RWPE1 (cell line): Measurements from ENCODE around the gene SDC4.
A peak's percentile ranks its signal among the peaks of the same experiment; 100 is the strongest.

ENCODE experiments used
- CTCF ChIA-PET: fragments of 350-600 bp; sonication (Branson Sonifier 250); formaldehyde crosslinking; extraction: SDS; loops from one replicate; lab custom pipeline; 2021; lab: Yijun Ruan, JAX
- POLR2A ChIA-PET: fragments of 400-600 bp; formaldehyde crosslinking; extraction: SDS; loops from one replicate; lab custom pipeline; 2020; ENCODE audit warnings: antibody characterized with exemption; ENCODE audit not compliant: low non-redundant PET; lab: Yijun Ruan, JAX
- DNase-seq: peaks from one replicate; pipeline ENCODE4 v3.0.0; 2012; ENCODE audit warnings: low spot score
- H3K27ac ChIP-seq: fragments of 450-650 bp; 2 replicates; pipeline ENCODE4 v1.5.1; 2017
- TF ChIP-seq, protein P1 (sequence below): fragments of 450-650 bp; conservative IDR thresholded peaks from 2 replicates; pipeline ENCODE4 v1.5.1; 2017; ENCODE audit warnings: low read depth, mild to moderate bottlenecking

Gene SDC4, protein sequence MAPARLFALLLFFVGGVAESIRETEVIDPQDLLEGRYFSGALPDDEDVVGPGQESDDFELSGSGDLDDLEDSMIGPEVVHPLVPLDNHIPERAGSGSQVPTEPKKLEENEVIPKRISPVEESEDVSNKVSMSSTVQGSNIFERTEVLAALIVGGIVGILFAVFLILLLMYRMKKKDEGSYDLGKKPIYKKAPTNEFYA

DNA sequence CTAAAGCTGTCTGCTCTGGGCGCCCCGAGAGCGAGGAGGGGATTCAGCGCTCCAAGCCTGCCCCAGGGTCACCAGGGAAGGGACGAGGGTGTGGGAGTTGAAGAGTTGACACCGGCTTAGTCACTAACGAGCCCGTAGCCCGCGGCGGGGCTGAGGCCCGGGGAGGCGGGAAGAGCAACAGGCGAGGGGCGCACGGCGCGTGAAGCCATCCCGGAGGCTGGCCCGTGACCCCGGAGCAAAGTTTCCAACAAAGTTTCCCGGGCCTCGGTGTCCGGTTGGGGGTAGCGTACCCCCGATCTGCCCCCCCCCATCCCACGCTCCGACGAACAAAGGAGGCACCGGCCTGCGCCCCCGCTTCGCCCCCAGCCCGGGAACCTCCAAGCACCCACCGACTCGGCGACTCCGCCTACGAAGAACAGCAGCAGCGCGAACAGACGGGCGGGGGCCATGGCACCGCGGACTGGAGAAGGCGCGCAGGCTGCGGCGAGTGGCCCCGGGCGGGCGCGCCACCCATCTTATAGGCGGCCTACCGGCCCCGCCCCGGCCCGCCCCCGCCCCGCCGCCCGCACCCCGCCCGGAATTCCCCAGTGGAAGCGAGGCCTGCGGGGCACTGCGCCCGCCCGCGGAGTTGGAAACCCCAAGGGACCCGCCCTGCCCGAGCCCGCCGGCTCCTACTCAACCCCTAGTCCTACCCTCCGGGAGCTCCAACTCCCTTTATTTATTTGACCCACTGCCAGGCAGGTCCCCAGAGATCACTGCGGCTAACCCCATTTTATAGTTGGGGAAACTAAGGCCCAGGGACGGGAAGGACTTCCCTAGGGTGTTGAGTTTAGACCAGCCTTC, at the start of gene SDC4:
SDC4 (minus strand) TSS at position 489 of the 843 bp plus-strand sequence; CDS start at position 449, 40 bp downstream.
- ChIA-PET CTCF (interaction anchor here (0.6 to 3.2 kb wide), 6 partner anchors 11 to 772 kb away, joined by 4 to 17 read pairs (median 6); partner anchors contain the start of gene SYS1), POLR2A (interaction anchor here (0.5 to 4.1 kb wide), 10 partner anchors 9 to 763 kb away, joined by 3 to 29 read pairs (median 4); partner anchors contain the start of gene SYS1)
- peak within 1 kb of the TSS; percentile 97 for H3K27ac ChIP-seq
- peak; percentile 99 for DNase-seq
- TF ChIP-seq, protein P1, sequence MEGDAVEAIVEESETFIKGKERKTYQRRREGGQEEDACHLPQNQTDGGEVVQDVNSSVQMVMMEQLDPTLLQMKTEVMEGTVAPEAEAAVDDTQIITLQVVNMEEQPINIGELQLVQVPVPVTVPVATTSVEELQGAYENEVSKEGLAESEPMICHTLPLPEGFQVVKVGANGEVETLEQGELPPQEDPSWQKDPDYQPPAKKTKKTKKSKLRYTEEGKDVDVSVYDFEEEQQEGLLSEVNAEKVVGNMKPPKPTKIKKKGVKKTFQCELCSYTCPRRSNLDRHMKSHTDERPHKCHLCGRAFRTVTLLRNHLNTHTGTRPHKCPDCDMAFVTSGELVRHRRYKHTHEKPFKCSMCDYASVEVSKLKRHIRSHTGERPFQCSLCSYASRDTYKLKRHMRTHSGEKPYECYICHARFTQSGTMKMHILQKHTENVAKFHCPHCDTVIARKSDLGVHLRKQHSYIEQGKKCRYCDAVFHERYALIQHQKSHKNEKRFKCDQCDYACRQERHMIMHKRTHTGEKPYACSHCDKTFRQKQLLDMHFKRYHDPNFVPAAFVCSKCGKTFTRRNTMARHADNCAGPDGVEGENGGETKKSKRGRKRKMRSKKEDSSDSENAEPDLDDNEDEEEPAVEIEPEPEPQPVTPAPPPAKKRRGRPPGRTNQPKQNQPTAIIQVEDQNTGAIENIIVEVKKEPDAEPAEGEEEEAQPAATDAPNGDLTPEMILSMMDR = no peak

DNA sequence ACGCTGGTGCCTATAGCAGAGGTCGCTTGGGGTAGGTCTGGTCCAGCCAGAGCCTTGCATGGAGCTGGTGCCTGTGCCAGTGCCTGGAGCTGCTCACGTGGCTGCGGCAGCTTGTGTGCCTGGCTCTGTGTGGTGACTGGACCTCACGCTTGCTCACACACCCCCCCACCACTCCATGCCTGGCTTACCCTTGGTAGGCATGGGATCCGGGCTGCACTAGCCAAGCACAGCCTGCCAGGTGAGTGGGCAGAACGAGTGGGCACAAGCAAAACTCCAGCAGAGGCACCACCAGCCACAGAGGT, 46.8 kb upstream of the SDC4 start:
- DNase-seq = no peak
- TF ChIP-seq, protein P1 = no peak
- ChIA-PET POLR2A (no interaction called here), CTCF (interaction anchor here (1.5 kb wide), 1 partner anchor 8 kb away, joined by 5 read pairs; no protein-coding TSS in a partner anchor)
- H3K27ac ChIP-seq = no peak overlapping the region

DNA sequence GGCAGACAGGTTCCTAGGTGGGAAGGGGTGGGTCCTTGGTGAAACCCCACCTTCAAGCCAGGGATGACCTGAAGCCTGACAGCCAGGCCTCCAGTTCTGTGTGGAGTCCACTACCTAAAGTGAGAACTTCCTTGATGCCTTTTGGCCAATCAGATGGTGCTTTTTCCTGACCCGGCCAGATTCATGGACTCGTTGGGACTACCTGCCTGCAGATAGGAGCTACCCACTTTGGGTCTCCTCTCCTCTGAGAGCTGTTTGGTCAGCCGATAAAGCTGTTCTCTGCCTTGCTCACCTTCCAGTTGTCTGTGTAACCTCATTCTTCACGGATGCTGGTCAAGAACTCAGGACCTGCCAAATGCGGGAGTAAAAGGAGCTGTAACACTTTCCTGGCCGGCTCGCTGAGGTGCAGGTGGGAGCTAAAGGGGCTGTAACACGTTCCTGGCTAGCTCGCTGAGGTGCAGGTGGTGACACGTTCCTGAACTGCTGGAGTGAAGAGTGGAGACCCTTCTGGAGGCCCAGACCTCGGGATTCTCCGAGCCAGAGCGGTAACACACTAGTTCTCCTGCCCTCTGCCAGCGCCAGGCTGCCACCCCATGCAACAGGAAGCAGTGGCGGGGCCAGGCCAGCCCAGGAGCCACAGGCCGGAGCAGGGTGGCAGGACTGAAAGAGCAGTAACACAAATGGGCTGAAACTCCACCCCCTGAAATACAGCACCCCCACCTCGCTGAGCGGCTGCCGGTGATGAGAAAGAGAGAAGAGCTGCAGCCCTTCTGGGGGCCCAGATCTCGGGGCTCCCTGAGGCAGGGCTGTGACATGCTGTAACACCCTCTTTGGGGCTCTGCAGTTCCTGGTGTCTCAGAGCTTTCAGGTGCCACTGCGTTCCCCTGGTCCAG, 46.2 kb upstream of the SDC4 start:
- ChIA-PET POLR2A (interaction anchor here (0.5 kb wide), 1 partner anchor 24 kb away, joined by 4 read pairs; no protein-coding TSS in a partner anchor), CTCF (interaction anchor here (0.6 to 1.5 kb wide), 4 partner anchors 9 to 75 kb away, joined by 4 to 5 read pairs (median 4); no protein-coding TSS in a partner anchor)
- TF ChIP-seq, protein P1 = no peak
- no peak overlapping the region for H3K27ac ChIP-seq
- no peak for DNase-seq

DNA sequence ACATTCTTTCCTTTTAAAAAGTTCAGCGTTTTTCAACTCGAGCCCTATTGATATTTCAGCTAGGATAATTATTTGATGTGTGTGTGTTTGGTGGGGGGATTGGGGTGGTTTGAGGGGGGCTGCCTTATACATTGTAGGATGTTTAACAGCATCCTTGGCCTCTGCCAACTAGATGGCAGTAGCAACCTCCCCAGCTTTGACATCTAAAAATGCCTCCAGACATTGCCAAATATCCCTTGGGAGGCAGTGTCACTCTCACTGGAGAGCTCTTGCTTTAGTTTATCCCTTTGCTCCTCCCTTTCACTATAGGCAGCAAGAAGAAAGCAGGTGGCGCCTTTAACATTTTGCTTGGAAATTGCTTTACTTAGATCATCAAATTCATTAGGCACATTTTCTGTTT, 44.5 kb upstream of the SDC4 start:
- CTCF ChIA-PET = interaction anchor here (0.6 to 1.9 kb wide), 11 partner anchors 12 to 1189 kb away, joined by 3 to 11 read pairs (median 3); no protein-coding TSS in a partner anchor
- TF ChIP-seq, protein P1 = no peak
- POLR2A ChIA-PET = no interaction called here
- no peak overlapping the region for H3K27ac ChIP-seq
- no peak for DNase-seq

DNA sequence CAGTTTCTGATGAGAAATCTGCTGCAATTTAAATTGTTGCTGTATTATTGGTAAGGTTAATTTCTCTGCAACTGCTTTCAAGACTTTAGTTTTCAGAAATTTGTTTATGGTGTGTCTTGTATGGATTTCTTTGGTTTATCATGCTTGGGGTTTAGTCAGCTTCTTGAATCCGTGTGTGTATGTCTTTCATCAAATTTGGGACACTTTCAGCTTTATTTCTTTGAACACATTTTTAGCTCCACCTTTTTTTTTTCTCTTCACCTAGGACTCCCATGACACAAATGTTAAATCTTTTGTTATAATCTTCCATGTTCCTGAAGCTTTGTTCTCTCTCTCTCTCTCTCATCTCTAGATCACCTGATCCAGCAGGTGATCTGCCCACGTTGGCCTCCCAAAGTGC, 43.3 kb upstream of the SDC4 start:
- no peak for DNase-seq
- ChIA-PET CTCF (interaction anchor here (0.5 to 0.7 kb wide), 2 partner anchors 18 to 69 kb away, joined by 3 read pairs; no protein-coding TSS in a partner anchor), POLR2A (no interaction called here)
- TF ChIP-seq, protein P1 = no peak
- H3K27ac ChIP-seq = no peak overlapping the region
